AG09309 (cell line): ENCODE data around the gene GLMP.
A peak's percentile ranks its signal among the peaks of the same experiment; 100 is the strongest.

Experiments
- DNase-seq: peaks from one replicate; pipeline ENCODE4 v3.0.0-alpha.2; 2010; ENCODE audit warnings: low read depth
- H3K4me3 ChIP-seq: 2 replicates; pipeline ENCODE4 v1.5.1; 2011; ENCODE audit warnings: mild to moderate bottlenecking, low read depth, low read length, moderate library complexity; ENCODE audit not compliant: control insufficient read depth
- TF ChIP-seq, protein P1 (sequence below): IDR thresholded peaks from 2 replicates; pipeline ENCODE4 v1.5.1; 2011; ENCODE audit warnings: mild to moderate bottlenecking, low read depth, low read length, inconsistent platforms; ENCODE audit not compliant: insufficient read depth, control insufficient read depth; ENCODE audit errors: missing control alignments

Gene GLMP

GRCh38 chr1:156295391-156295947 lies at the start of gene GLMP:
TSS of gene GLMP (minus strand) at chr1:156295679. CDS start at chr1:156295645, 34 bp downstream.
- DNase-seq = no peak
- peak within 1 kb of the TSS; percentile 98 for H3K4me3 ChIP-seq
- TF ChIP-seq, protein P1, sequence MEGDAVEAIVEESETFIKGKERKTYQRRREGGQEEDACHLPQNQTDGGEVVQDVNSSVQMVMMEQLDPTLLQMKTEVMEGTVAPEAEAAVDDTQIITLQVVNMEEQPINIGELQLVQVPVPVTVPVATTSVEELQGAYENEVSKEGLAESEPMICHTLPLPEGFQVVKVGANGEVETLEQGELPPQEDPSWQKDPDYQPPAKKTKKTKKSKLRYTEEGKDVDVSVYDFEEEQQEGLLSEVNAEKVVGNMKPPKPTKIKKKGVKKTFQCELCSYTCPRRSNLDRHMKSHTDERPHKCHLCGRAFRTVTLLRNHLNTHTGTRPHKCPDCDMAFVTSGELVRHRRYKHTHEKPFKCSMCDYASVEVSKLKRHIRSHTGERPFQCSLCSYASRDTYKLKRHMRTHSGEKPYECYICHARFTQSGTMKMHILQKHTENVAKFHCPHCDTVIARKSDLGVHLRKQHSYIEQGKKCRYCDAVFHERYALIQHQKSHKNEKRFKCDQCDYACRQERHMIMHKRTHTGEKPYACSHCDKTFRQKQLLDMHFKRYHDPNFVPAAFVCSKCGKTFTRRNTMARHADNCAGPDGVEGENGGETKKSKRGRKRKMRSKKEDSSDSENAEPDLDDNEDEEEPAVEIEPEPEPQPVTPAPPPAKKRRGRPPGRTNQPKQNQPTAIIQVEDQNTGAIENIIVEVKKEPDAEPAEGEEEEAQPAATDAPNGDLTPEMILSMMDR = no peak

- DNase-seq = no peak
- H3K4me3 ChIP-seq = no peak overlapping the region
- TF ChIP-seq, protein P1 = no peak
These were observed 48.9 kb upstream of the GLMP start for GRCh38 chr1:156344409-156344808.

DNA sequence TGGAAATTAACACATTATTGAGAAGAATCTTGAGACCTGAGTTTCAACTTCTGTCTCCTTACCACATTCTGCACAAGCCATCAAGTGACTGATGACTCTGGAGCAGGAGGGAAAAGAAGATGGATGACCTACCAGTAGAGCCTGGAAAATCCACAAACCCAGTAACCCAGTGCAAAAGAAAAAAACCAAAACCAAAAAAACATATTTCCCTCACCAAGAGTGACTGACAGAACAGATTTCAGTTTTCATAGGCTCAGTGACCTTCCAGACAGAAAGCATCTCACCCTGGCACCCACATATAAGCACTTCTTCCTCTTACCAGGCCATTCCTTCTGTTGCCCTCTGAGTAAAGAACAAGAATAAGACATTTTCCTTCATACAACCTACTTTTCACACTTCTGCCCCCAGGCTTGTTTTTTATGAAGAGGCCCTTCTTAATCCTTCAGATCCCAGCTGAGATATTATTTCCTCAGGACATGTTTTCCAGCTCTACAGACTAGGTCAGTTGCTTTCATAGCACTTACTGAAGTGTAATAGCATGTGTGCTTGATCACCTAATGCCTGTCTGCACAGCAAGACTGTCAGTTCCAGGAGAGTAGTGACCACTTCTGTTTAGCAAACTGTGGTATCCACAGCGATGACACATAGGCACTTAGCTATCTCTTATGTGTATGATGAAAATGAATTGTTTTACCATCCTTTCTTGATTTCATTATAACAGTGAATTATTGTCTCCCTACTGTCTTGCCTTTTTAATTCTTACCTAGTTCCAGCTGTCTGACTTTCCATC lies 46.9 kb upstream of the GLMP start:
- H3K4me3 ChIP-seq = no peak overlapping the region
- TF ChIP-seq, protein P1 = no peak
- no peak for DNase-seq

- H3K4me3 ChIP-seq = peak within 1 kb of the TSS; percentile 56
- TF ChIP-seq, protein P1 = no peak
- DNase-seq = peak; percentile 99
These were observed 42.9 kb upstream of the GLMP start, which contains the start of the genes CCT3 and TSACC for GRCh38 chr1:156338180-156338976. TSS of gene CCT3 (minus strand) at chr1:156338292. CDS start at chr1:156338184, 108 bp downstream. TSS of gene TSACC (plus strand) at chr1:156338526. CDS start at chr1:156339758, 1,232 bp downstream.

DNA sequence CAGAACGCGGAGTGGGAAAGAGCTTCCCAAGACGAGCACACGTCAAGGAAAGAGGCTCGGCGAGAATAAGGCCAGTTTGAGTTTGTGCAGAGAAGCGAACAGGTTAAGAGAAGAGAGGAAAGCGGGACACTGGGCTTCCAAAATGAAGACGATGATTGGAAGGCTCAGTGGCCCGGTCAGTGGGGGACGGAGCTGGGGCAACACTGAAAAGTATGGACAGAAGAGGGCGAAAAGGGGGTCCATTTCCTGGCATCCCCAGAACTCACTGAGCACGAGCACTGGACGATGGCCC lies 42.4 kb upstream of the GLMP start:
- TF ChIP-seq, protein P1 = no peak
- DNase-seq = no peak
- H3K4me3 ChIP-seq = peak overlapping the region; percentile 56

GRCh38 chr1:156337052-156337887 lies 41.8 kb upstream of the GLMP start:
- TF ChIP-seq, protein P1 = no peak
- peak overlapping the region; percentile 56 for H3K4me3 ChIP-seq
- DNase-seq = no peak
